Immature natural killer cell (primary cell): ENCODE measurements around the gene CT45A2. TPM values are rescaled to one million over a fixed set of nuclear protein-coding genes. Genes with fewer than 3 reads are reported as not detected.
"Not testable (repeated sequence)": the region's sequence is repeated elsewhere in the genome, so short reads cannot be mapped to it uniquely, and the experiment has no call there.

Source experiments
- DNase-seq, 3 donors: peaks; one replicate each; pipeline ENCODE4 v3.0.0; 2022; ENCODE audit warnings: mixed read lengths in 1 of 3
- H3K27ac Mint-ChIP-seq, 6 donors: one replicate each; pipeline ENCODE4 v1.8.0; 2020; ENCODE audit warnings: mixed read lengths in 6 of 6, mild to moderate bottlenecking in 5 of 6, inconsistent platforms in 4 of 6, moderate library complexity in 3 of 6
- H3K27me3 Mint-ChIP-seq, 3 donors: one replicate each; pipeline ENCODE4 v1.8.0; 2020 to 2021; ENCODE audit warnings: low read depth in 3 of 3, mild to moderate bottlenecking in 3 of 3, mixed read lengths in 3 of 3, moderate library complexity in 3 of 3, inconsistent platforms in 1 of 3
- H3K36me3 Mint-ChIP-seq, 3 donors: one replicate each; pipeline ENCODE4 v1.8.0; 2020; ENCODE audit warnings: mixed read lengths in 3 of 3, inconsistent platforms in 2 of 3, mild to moderate bottlenecking in 2 of 3
- H3K4me1 Mint-ChIP-seq, 2 donors: one replicate each; pipeline ENCODE4 v1.8.0; 2020; ENCODE audit warnings: inconsistent platforms in 2 of 2, mild to moderate bottlenecking in 2 of 2, mixed read lengths in 2 of 2, moderate library complexity in 1 of 2
- H3K4me3 Mint-ChIP-seq, 5 donors: one replicate each; pipeline ENCODE4 v1.8.0; 2020; ENCODE audit warnings: mild to moderate bottlenecking in 5 of 5, mixed read lengths in 5 of 5, inconsistent platforms in 3 of 5, moderate library complexity in 3 of 5
- H3K9me3 Mint-ChIP-seq, 6 donors: one replicate each; pipeline ENCODE4 v1.8.0; 2020; ENCODE audit warnings: mild to moderate bottlenecking in 6 of 6, mixed read lengths in 6 of 6, inconsistent platforms in 4 of 6, moderate library complexity in 3 of 6
- polyA plus RNA-seq, 3 donors: library from polyadenylated mRNA; unstranded; fragments of 300-500 nt; fragmentation: Illumina TruSeq; gene quantifications; one replicate each; pipeline ENCODE4 v1.2.3, GENCODE V29; 2021

The CT45A2 gene, protein sequence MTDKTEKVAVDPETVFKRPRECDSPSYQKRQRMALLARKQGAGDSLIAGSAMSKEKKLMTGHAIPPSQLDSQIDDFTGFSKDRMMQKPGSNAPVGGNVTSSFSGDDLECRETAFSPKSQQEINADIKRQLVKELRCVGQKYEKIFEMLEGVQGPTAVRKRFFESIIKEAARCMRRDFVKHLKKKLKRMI
- not detected for polyA plus RNA-seq

- H3K4me1 Mint-ChIP-seq, H3K4me3 Mint-ChIP-seq, H3K27me3 Mint-ChIP-seq, H3K27ac Mint-ChIP-seq, H3K9me3 Mint-ChIP-seq, H3K36me3 Mint-ChIP-seq, DNase-seq: not testable (repeated sequence)
These were observed at the start of gene CT45A2 for GRCh38 chrX:135819912-135820311. Gene CT45A2, minus strand, starts transcription at chrX:135820012. Its CDS starts 3,747 bp downstream, at chrX:135816265.

GRCh38 chrX:135854438-135854837 is 34.6 kb upstream of the CT45A2 start, which contains the start of gene CT45A8:
Gene CT45A8, minus strand, starts transcription at chrX:135854538. Its CDS starts 3,755 bp downstream, at chrX:135850783.
- not testable (repeated sequence) for H3K4me3 Mint-ChIP-seq, H3K4me1 Mint-ChIP-seq

DNA sequence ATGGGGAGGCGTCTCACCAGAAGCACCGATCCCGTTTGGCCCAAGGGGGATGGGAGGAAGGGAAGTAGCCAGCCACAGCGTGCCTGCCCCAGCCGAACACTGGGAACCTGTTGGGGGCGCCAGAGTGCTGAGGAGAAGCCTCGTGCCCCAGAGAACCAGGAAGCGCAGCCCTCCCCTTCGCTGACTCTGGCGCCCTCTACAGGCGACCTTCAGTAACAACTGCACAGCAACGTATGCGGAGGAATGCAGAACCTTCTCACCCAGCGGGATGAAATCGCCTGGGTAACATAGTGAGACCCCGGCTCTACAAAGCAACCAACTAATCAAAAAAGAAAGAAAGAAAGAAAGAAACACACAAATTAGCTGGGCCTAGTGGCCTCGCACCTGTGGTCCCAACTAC is 17.4 kb upstream of the CT45A2 start, which contains the start of gene CT45A7:
TSS of gene CT45A7 (minus strand) at position 101 of the 400 bp plus-strand sequence. CDS start 3,747 bp downstream, outside the sequence.
- DNase-seq, H3K9me3 Mint-ChIP-seq, H3K4me1 Mint-ChIP-seq, H3K36me3 Mint-ChIP-seq, H3K27me3 Mint-ChIP-seq, H3K4me3 Mint-ChIP-seq, H3K27ac Mint-ChIP-seq: not testable (repeated sequence)

More at GRCh38 chrX:135854438-135854837, 34.6 kb upstream of the CT45A2 start, which contains the start of gene CT45A8:
- not testable (repeated sequence) for DNase-seq, H3K9me3 Mint-ChIP-seq, H3K27me3 Mint-ChIP-seq, H3K36me3 Mint-ChIP-seq, H3K27ac Mint-ChIP-seq

DNA sequence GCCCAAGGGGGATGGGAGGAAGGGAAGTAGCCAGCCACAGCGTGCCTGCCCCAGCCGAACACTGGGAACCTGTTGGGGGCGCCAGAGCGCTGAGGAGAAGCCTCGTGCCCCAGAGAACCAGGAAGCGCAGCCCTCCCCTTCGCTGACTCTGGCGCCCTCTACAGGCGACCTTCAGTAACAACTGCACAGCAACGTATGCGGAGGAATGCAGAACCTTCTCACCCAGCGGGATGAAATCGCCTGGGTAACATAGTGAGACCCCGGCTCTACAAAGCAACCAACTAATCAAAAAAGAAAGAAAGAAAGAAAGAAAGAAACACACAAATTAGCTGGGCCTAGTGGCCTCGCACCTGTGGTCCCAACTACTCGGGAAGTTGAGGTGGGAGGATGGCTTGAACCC is 17.1 kb downstream of the CT45A2 start, which contains the start of gene CT45A6:
TSS of gene CT45A6 (minus strand) at position 101 of the 400 bp plus-strand sequence. CDS start 3,794 bp downstream, outside the sequence.
- H3K27me3 Mint-ChIP-seq, H3K9me3 Mint-ChIP-seq, H3K27ac Mint-ChIP-seq, H3K4me1 Mint-ChIP-seq, H3K4me3 Mint-ChIP-seq, DNase-seq, H3K36me3 Mint-ChIP-seq: not testable (repeated sequence)

- not testable (repeated sequence) for H3K27ac Mint-ChIP-seq, H3K4me3 Mint-ChIP-seq, H3K9me3 Mint-ChIP-seq, H3K4me1 Mint-ChIP-seq, H3K27me3 Mint-ChIP-seq, H3K36me3 Mint-ChIP-seq, DNase-seq
These were observed 34.4 kb downstream of the CT45A2 start, which contains the start of gene CT45A5 for GRCh38 chrX:135785403-135785802. Gene CT45A5, minus strand, starts transcription at chrX:135785503. Its CDS starts 3,774 bp downstream, at chrX:135781729.

- not testable (repeated sequence) for H3K4me3 Mint-ChIP-seq, H3K4me1 Mint-ChIP-seq, H3K27me3 Mint-ChIP-seq, DNase-seq, H3K9me3 Mint-ChIP-seq, H3K36me3 Mint-ChIP-seq, H3K27ac Mint-ChIP-seq
These were observed 51.7 kb downstream of the CT45A2 start, which contains the start of gene CT45A3 for GRCh38 chrX:135768091-135768490. Gene CT45A3, minus strand, starts transcription at chrX:135768191. Its CDS starts 3,747 bp downstream, at chrX:135764444.

Other genes starting within 250 kb of the CT45A2 start
- not detected for gene CT45A1, start 106.4 kb downstream of the CT45A2 start, polyA plus RNA-seq
- not detected for gene CT45A3, start 51.8 kb downstream of the CT45A2 start, polyA plus RNA-seq
- gene CT45A5, start 34.5 kb downstream of the CT45A2 start, polyA plus RNA-seq = not detected
- not detected for gene CT45A6, start 17.2 kb downstream of the CT45A2 start, polyA plus RNA-seq
- gene CT45A7, start 17.3 kb upstream of the CT45A2 start, polyA plus RNA-seq = not detected
- gene CT45A8, start 34.5 kb upstream of the CT45A2 start, polyA plus RNA-seq = not detected
- not detected for gene CT45A9, start 51.8 kb upstream of the CT45A2 start, polyA plus RNA-seq
- not detected for gene CT45A10, start 73.4 kb upstream of the CT45A2 start, polyA plus RNA-seq
- not detected for gene SAGE1, start 73.7 kb upstream of the CT45A2 start, polyA plus RNA-seq
- gene MMGT1, start 154.0 kb upstream of the CT45A2 start, polyA plus RNA-seq = 10 to 100 TPM in 1 of 3 donors, 1 to 10 TPM in 2; 5.7 to 10.6 (median 8.1) TPM
- gene SLC9A6, start 165.4 kb upstream of the CT45A2 start, polyA plus RNA-seq = 10 to 100 TPM; 13.2 to 20.5 (median 18.6) TPM